Natural killer cell (primary cell): ENCODE results near the gene PXDC1. TPM values are rescaled to one million over a fixed set of nuclear protein-coding genes. Genes with fewer than 3 reads are reported as not detected.

Source experiments
- ATAC-seq, 3 donors: fragments of 150-1000 bp in 2 of 3; fragments of 200-7000 bp in 1 of 3; cut with Tn5 transposase; 1 replicate in 1 of 3; 2 replicates in 2 of 3; pipeline ENCODE4 v1.10.0; 2021; ENCODE audit warnings: mild to moderate bottlenecking in 2 of 3, moderate library complexity in 2 of 3
- DNase-seq, 2 donors: peaks; one replicate each; pipeline versions ENCODE4 v3.0.0 to v3.0.0-alpha.2; 2013 to 2021; ENCODE audit warnings: mixed read lengths in 1 of 2
- H3K27ac ChIP-seq: one replicate; pipeline ENCODE4 v1.5.1; 2013; ENCODE audit warnings: mild to moderate bottlenecking, low read length
- H3K27me3 ChIP-seq: one replicate; pipeline ENCODE4 v1.6.1; 2013; ENCODE audit warnings: low read length; ENCODE audit not compliant: control insufficient read depth, insufficient read depth
- H3K36me3 ChIP-seq: one replicate; pipeline ENCODE4 v1.6.1; 2013; ENCODE audit warnings: low read length; ENCODE audit not compliant: control insufficient read depth, insufficient read depth
- H3K4me1 ChIP-seq: one replicate; pipeline ENCODE4 v1.6.1; 2013; ENCODE audit warnings: low read length; ENCODE audit not compliant: control insufficient read depth, insufficient read depth
- H3K4me3 ChIP-seq: one replicate; pipeline ENCODE4 v1.5.1; 2013; ENCODE audit warnings: low read length
- H3K9me3 ChIP-seq: one replicate; pipeline ENCODE4 v1.6.1; 2013; ENCODE audit warnings: low read length; ENCODE audit not compliant: control insufficient read depth, insufficient read depth
- H3K27ac Mint-ChIP-seq, 2 donors: one replicate each; pipeline ENCODE4 v1.8.0; 2022; ENCODE audit warnings: mild to moderate bottlenecking in 2 of 2, mixed read lengths in 2 of 2, moderate library complexity in 1 of 2
- H3K27me3 Mint-ChIP-seq, 2 donors: one replicate each; pipeline ENCODE4 v1.8.0; 2022; ENCODE audit warnings: low read depth in 2 of 2, mixed read lengths in 2 of 2
- H3K36me3 Mint-ChIP-seq: one replicate; pipeline ENCODE4 v1.8.0; 2022; ENCODE audit warnings: mixed read lengths
- H3K4me1 Mint-ChIP-seq, 2 donors: one replicate each; pipeline ENCODE4 v1.8.0; 2022; ENCODE audit warnings: mixed read lengths in 2 of 2
- H3K4me3 Mint-ChIP-seq: one replicate; pipeline ENCODE4 v1.8.0; 2022; ENCODE audit warnings: mild to moderate bottlenecking, moderate library complexity, mixed read lengths
- H3K9me3 Mint-ChIP-seq, 2 donors: one replicate each; pipeline ENCODE4 v1.8.0; 2022; ENCODE audit warnings: mixed read lengths in 2 of 2
- WGBS: methylation state at CpG from one replicate; pipeline ENCODE4 v1.1.7; 2013; ENCODE audit warnings: missing lambda C conversion rate; ENCODE audit not compliant: insufficient coverage; 5-methylcytosine and 5-hydroxymethylcytosine counted together
- intact Hi-C: fragments of 100-400 bp; cut with micrococcal nuclease; formaldehyde crosslinking; loops from one replicate; pipeline ENCODE4 v1.14.2; 2022
- total RNA-seq, 4 donors: library from RNA; stranded (reverse); fragments of 120-200 nt in 1 of 4; gene quantifications; one replicate each; pipeline versions ENCODE4 v1.2.3 to v1.2.4, GENCODE V29; 2013 to 2022
- TF ChIP-seq, protein P1 (sequence below): fragments of 200-600 bp; IDR thresholded peaks from one replicate; pipeline ENCODE4 v1.8.0; 2022; ENCODE audit warnings: antibody characterized with exemption

Gene PXDC1
- total RNA-seq, 3 donors from 2014 or later (not counting 1 experiment from before 2014, with no cell fraction given): 0.28 TPM; not detected in 1

DNA sequence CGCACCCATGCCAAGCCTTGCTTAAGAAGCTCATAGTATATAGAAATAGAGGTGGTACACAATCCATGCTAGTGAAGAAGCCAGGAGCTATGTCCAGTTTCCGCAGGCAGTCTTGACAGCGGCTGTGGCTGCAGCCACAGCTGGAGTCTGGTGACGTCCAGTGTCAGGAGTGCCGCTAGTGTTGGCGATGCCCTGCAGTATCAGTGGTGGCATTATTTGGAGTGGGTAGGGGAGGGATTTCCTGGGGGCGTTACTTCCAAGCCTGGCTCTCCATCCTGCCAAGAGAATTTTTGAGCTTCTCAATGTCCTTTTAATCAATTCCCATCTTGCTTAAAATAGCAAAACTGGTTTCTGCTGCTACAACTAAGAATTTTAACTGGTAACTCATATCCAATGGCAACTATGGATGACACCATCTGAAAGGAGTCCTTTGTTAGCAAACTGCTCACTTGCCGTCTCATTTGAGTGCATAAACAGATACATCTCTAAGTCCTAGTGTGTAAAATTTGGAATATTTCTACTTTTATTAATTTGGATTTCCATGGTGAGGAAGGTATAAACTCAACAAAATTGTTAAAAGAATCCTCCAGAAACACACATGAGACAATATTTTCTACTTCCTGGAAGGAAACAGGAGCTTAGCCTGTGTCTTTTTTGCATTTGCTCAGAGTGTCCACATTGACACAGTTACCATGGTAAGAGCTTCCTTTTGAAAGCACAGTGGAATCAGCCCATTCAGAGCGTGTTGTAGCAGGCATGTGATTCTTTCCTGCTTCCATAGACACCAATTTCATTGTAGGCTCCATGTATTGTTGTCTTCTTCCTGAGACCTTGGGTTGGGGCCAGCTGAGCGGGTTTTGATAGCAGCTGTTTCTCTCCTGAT lies 44.6 kb upstream of the PXDC1 start:
- DNase-seq (no peak), ATAC-seq (no peak)
- H3K27ac ChIP-seq: no peak overlapping the region
- 98% methylated on average over 10 of the region's 10 CpGs for WGBS
- TF ChIP-seq, protein P1, sequence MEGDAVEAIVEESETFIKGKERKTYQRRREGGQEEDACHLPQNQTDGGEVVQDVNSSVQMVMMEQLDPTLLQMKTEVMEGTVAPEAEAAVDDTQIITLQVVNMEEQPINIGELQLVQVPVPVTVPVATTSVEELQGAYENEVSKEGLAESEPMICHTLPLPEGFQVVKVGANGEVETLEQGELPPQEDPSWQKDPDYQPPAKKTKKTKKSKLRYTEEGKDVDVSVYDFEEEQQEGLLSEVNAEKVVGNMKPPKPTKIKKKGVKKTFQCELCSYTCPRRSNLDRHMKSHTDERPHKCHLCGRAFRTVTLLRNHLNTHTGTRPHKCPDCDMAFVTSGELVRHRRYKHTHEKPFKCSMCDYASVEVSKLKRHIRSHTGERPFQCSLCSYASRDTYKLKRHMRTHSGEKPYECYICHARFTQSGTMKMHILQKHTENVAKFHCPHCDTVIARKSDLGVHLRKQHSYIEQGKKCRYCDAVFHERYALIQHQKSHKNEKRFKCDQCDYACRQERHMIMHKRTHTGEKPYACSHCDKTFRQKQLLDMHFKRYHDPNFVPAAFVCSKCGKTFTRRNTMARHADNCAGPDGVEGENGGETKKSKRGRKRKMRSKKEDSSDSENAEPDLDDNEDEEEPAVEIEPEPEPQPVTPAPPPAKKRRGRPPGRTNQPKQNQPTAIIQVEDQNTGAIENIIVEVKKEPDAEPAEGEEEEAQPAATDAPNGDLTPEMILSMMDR: no peak
- no peak overlapping the region for H3K4me3 Mint-ChIP-seq
- H3K4me1 Mint-ChIP-seq: no peaks in the 10 kb centered on the region
- no peak overlapping the region for H3K4me3 ChIP-seq
- H3K9me3 ChIP-seq: no peaks in the 10 kb centered on the region
- H3K27ac Mint-ChIP-seq: no peak overlapping the region
- H3K4me1 ChIP-seq: no peaks in the 10 kb centered on the region
- no peaks in the 10 kb centered on the region for H3K36me3 Mint-ChIP-seq
- intact Hi-C loops: no loop called here
- no peaks in the 10 kb centered on the region for H3K36me3 ChIP-seq
- no peaks in the 10 kb centered on the region for H3K27me3 ChIP-seq
- H3K27me3 Mint-ChIP-seq: peaks cover 0 to 6% of the 10 kb centered on the region in 2 donors
- H3K9me3 Mint-ChIP-seq: no peaks in the 10 kb centered on the region

DNA sequence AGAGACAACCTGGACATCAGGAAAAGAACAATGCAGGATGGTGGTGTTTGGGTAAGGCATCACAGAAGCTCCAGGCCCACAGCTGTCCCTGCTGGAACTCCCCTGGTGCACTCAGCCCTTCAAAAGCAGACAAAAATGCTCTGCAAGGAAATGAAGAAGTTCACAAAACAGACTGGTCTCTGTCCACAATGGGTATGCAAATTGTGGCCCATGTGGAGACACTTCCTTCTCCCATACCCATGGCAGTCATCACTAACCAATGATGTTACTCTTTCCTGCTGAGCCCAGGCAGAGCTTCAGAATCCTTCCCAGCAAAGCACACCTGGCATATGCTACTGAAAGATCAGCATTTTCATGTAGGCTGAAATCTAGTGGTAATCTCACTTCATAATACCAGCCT lies 42.6 kb upstream of the PXDC1 start:
- no peak overlapping the region for H3K27ac ChIP-seq
- intact Hi-C loops: no loop called here

DNA sequence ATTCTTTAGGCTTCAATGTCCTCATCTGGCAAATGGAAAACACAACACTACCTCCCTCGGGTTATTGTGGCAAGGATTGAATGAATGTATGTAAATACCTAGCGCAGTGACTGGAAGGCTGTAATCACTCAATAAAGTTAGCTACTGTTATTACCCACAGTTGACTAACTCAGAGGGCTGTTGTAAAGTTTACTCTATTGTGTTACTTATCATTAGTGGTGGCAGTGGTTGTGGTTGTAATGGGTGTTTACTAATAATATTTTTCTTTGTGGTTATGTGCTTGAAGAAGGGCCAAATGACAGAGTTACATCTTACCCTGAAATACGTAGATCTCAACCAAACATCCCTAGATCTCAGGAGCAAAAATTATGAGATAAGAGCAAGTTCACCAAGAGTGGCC lies 42.0 kb upstream of the PXDC1 start:
- no peak overlapping the region for H3K4me3 Mint-ChIP-seq
- Histone ChIP-seq H3K4me1 (no peaks in the 10 kb centered on the region), H3K9me3 (no peaks in the 10 kb centered on the region), H3K27ac (no peak overlapping the region), H3K4me3 (no peak overlapping the region), H3K36me3 (no peaks in the 10 kb centered on the region), H3K27me3 (no peaks in the 10 kb centered on the region)
- H3K27ac Mint-ChIP-seq: no peak overlapping the region
- ATAC-seq: no peak
- H3K9me3 Mint-ChIP-seq: no peaks in the 10 kb centered on the region
- no peaks in the 10 kb centered on the region for H3K4me1 Mint-ChIP-seq
- TF ChIP-seq, protein P1: no peak
- no peak for DNase-seq
- H3K27me3 Mint-ChIP-seq: peaks cover 0 to 4% of the 10 kb centered on the region in 2 donors
- intact Hi-C loops: no loop called here
- H3K36me3 Mint-ChIP-seq: no peaks in the 10 kb centered on the region
- 89% methylated on average over 1 of the region's 3 CpGs for WGBS

More for the DNA sequence above, 42.6 kb upstream of the PXDC1 start:
- H3K4me3 Mint-ChIP-seq: no peak overlapping the region
- no peaks in the 10 kb centered on the region for H3K4me1 ChIP-seq
- peaks cover 0 to 4% of the 10 kb centered on the region in 2 donors for H3K27me3 Mint-ChIP-seq
- H3K36me3 ChIP-seq: no peaks in the 10 kb centered on the region
- H3K27me3 ChIP-seq: no peaks in the 10 kb centered on the region
- no peaks in the 10 kb centered on the region for H3K36me3 Mint-ChIP-seq
- no peaks in the 10 kb centered on the region for H3K9me3 ChIP-seq
- H3K9me3 Mint-ChIP-seq: no peaks in the 10 kb centered on the region
- no peaks in the 10 kb centered on the region for H3K4me1 Mint-ChIP-seq
- DNase-seq (no peak), ATAC-seq (no peak)
- TF ChIP-seq, protein P1: no peak
- H3K27ac Mint-ChIP-seq: no peak overlapping the region
- no peak overlapping the region for H3K4me3 ChIP-seq
